Heart left ventricle (tissue), 13 donors: Measurements from ENCODE around the gene SNRNP70.
"Not testable (repeated sequence)": the region's sequence is repeated elsewhere in the genome, so short reads cannot be mapped to it uniquely, and the experiment has no call there.

Experiments
- CTCF ChIP-seq, 12 donors: fragments of 200-600 bp; sonication (generic) in 4 of 12; IDR thresholded peaks; one replicate each; pipeline versions ENCODE4 v1.5.0 to v1.8.0; 2018 to 2022; ENCODE audit warnings: antibody characterized with exemption in 12 of 12, mild to moderate bottlenecking in 5 of 12
- POLR2A ChIP-seq, 2 donors: fragments of 450-650 bp; IDR thresholded peaks; one replicate each; pipeline ENCODE4 v1.6.1; 2017; ENCODE audit warnings: antibody characterized with exemption in 2 of 2, mild to moderate bottlenecking in 2 of 2, moderate library complexity in 2 of 2
- donor health status: ischemic (EF 13 %, LVEDD 7.1; RV severe dilation, severe dysfunction).
- donor health status: DM: no; HTN: yes; CAD: no.
- donor health status: DM: no; HTN: no; CAD: no.
- donor health status: ischemic (EF 25% LVEDD 6.9; RV normal size, moderate dysfunction).
- donor health status: ischemic (EF 25% LVEDD 5.7; RV mildly dilated, moderate dysfunction).
- donor health status: ischemic (EF 35%, LVEDD 5.7; RV mildly dilated, moderate dysfunction).
- donor health status: nonischemic (EF 11% LVEDD 7.7; RV severe dilation, severe dysfunction).
- donor health status: DM: yes; HTN: yes; CAD: no.
- donor health status: PGD.
- donor health status: ischemic (EF 29% LVEDD 5.4; RV normal size, mild dysfunction).
- donor health status: nonischemic (EF 23%, LVEDD 6.1; RV moderate dilation, normal function).

- not testable (repeated sequence) for TF ChIP-seq CTCF, POLR2A (IDR thresholded peaks at IDR 0.05)
Measured at GRCh38 chr19:49050376-49051033, 34.7 kb upstream of the SNRNP70 start.
